Stimulated activated CD8-positive, alpha-beta memory T cell treated with anti-CD3 and anti-CD28 coated beads, Interleukin-15, amount 100 ng/mL, for 24 hours (primary cell): Measurements from ENCODE around the gene ABCB9.

Source experiments
- DNase-seq: peaks from one replicate; pipeline ENCODE4 v3.0.0-alpha.2; 2020; ENCODE audit warnings: low read depth

Gene ABCB9

GRCh38 chr12:122994781-122995502, 28.7 kb upstream of the ABCB9 start:
- DNase-seq: no peak

- DNase-seq: no peak
Measured at GRCh38 chr12:122994140-122994675, 27.9 kb upstream of the ABCB9 start.

GRCh38 chr12:122992386-122992785, 26.1 kb upstream of the ABCB9 start:
- no peak for DNase-seq

GRCh38 chr12:122991623-122992275, 25.5 kb upstream of the ABCB9 start:
- DNase-seq: no peak

- DNase-seq: no peak
Measured at GRCh38 chr12:122990961-122991622, 24.8 kb upstream of the ABCB9 start.

GRCh38 chr12:122990561-122990960, 24.3 kb upstream of the ABCB9 start:
- DNase-seq: no peak

GRCh38 chr12:122989874-122990419, 23.7 kb upstream of the ABCB9 start:
- no peak for DNase-seq

- no peak for DNase-seq
Measured at GRCh38 chr12:122989225-122989839, 23.1 kb upstream of the ABCB9 start.

- DNase-seq: no peak
Measured at GRCh38 chr12:122988612-122989212, 22.4 kb upstream of the ABCB9 start.

- DNase-seq: no peak
Measured at GRCh38 chr12:122988036-122988435, 21.8 kb upstream of the ABCB9 start.

GRCh38 chr12:122987086-122987951, 21.1 kb upstream of the ABCB9 start:
- DNase-seq: no peak

- DNase-seq: no peak
Measured at GRCh38 chr12:122986258-122986871, 20.1 kb upstream of the ABCB9 start.

GRCh38 chr12:122985338-122986257, 19.3 kb upstream of the ABCB9 start:
- no peak for DNase-seq

GRCh38 chr12:122984612-122985337, 18.5 kb upstream of the ABCB9 start:
- DNase-seq: no peak

GRCh38 chr12:122983789-122984515, 17.7 kb upstream of the ABCB9 start:
- DNase-seq: no peak

- DNase-seq: no peak
Measured at GRCh38 chr12:122982963-122983788, 16.9 kb upstream of the ABCB9 start.

GRCh38 chr12:122982477-122982815, 16.2 kb upstream of the ABCB9 start:
- DNase-seq: no peak
